ENCODE measurements around the gene KEAP1. TPM values are rescaled to one million over a fixed set of nuclear protein-coding genes. Genes with fewer than 3 reads are reported as not detected.

The KEAP1 gene
- total and polyA plus RNA-seq, 9 of the 15 experiments (the other 6 are each of a cell fraction or from before 2014, with no cell fraction given): 2.1 to 95.6 (median 64.3) TPM

- CTCF ChIA-PET (ENCODE audit: low intra/inter-chr PET ratio): no interaction called here
- TF ChIP-seq ZNF3 (CRISPR knock-in tag; IDR thresholded peaks at IDR 0.05): peak; percentile 84
- TF ChIP-seq, protein P1, sequence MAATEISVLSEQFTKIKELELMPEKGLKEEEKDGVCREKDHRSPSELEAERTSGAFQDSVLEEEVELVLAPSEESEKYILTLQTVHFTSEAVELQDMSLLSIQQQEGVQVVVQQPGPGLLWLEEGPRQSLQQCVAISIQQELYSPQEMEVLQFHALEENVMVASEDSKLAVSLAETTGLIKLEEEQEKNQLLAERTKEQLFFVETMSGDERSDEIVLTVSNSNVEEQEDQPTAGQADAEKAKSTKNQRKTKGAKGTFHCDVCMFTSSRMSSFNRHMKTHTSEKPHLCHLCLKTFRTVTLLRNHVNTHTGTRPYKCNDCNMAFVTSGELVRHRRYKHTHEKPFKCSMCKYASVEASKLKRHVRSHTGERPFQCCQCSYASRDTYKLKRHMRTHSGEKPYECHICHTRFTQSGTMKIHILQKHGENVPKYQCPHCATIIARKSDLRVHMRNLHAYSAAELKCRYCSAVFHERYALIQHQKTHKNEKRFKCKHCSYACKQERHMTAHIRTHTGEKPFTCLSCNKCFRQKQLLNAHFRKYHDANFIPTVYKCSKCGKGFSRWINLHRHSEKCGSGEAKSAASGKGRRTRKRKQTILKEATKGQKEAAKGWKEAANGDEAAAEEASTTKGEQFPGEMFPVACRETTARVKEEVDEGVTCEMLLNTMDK (IDR thresholded peaks at IDR 0.05; ENCODE audit: borderline replicate concordance, insufficient read depth, low read depth, low read length, poor library complexity, severe bottlenecking): no peak
- TF ChIP-seq BDP1 (IDR thresholded peaks at IDR 0.05; ENCODE audit: insufficient read depth, insufficient read length): no peak
- TF ChIP-seq ZNF740 (CRISPR knock-in tag; IDR thresholded peaks at IDR 0.05): peak; percentile 63; the same call in 1 of the 2 replicates
- TF ChIP-seq ZNF740 (tag; IDR thresholded peaks at IDR 0.05): 0 out of 4 replicates have a peak, but pooled peaks of 1 of the 2 experiments have one; percentile 25
- TF ChIP-seq, protein P2, sequence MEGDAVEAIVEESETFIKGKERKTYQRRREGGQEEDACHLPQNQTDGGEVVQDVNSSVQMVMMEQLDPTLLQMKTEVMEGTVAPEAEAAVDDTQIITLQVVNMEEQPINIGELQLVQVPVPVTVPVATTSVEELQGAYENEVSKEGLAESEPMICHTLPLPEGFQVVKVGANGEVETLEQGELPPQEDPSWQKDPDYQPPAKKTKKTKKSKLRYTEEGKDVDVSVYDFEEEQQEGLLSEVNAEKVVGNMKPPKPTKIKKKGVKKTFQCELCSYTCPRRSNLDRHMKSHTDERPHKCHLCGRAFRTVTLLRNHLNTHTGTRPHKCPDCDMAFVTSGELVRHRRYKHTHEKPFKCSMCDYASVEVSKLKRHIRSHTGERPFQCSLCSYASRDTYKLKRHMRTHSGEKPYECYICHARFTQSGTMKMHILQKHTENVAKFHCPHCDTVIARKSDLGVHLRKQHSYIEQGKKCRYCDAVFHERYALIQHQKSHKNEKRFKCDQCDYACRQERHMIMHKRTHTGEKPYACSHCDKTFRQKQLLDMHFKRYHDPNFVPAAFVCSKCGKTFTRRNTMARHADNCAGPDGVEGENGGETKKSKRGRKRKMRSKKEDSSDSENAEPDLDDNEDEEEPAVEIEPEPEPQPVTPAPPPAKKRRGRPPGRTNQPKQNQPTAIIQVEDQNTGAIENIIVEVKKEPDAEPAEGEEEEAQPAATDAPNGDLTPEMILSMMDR (IDR thresholded peaks at IDR 0.05 in 2 of 3, conservative IDR thresholded peaks at IDR 0.05 in 1 of 3; ENCODE audit: insufficient read depth in 2 of 3, low read depth in 1 of 3, low read length in 3 of 3): peak in 1 of 3 experiments; percentile 17; a peak in 2 of 6 replicates
- TF ChIP-seq RAD21 (CRISPR knock-in tag; conservative IDR thresholded peaks at IDR 0.05 in 1 of 2, IDR thresholded peaks at IDR 0.05 in 1 of 2): peak in 1 of 2 experiments; percentile 27; a peak in 2 of 4 replicates
- TF ChIP-seq POLR2G (IDR thresholded peaks at IDR 0.05; ENCODE audit: low read depth, low read length): peak; percentile 74
- TF ChIP-seq MNT (conservative IDR thresholded peaks at IDR 0.05): no peak
- peak; percentile 19 for FAIRE-seq
- Histone ChIP-seq H2AFZ (ENCODE audit: low read depth, low read length) (no peak overlapping the region), H3K27ac (ENCODE audit: extremely low read depth, low read depth, low read length) (no peak overlapping the region), H3K4me3 (no peak overlapping the region), H3K27me3 (ENCODE audit: control insufficient read depth in 2 of 2, insufficient read depth in 2 of 2, low read length in 2 of 2) (no peaks in the 10 kb centered on the region), H4K20me1 (replicated peaks; ENCODE audit: control insufficient read depth, insufficient read depth, low read length) (peaks cover 11% of the 10 kb centered on the region), H3K4me2 (ENCODE audit: insufficient read depth, low read length) (no peak overlapping the region), H3K9me1 (ENCODE audit: control insufficient read depth, insufficient read depth, low read length) (no peaks in the 10 kb centered on the region), H3K9me3 (replicated peaks; ENCODE audit: control insufficient read depth, insufficient read depth, low read depth, low read length) (peaks cover 3% of the 10 kb centered on the region), H3K4me1 (replicated peaks in 1 of 2; ENCODE audit: control insufficient read depth in 2 of 2, insufficient read depth in 2 of 2, low read length in 2 of 2) (peaks cover 0 to 24% of the 10 kb centered on the region in 2 experiments; a peak in 2 of 5 replicates), H3K79me2 (ENCODE audit: control insufficient read depth, insufficient read depth, low read length) (peaks cover 7% of the 10 kb centered on the region), H3K9ac (ENCODE audit: insufficient read depth in 1 of 2, low read depth in 2 of 2, low read length in 2 of 2) (no peak overlapping the region), H3K36me3 (ENCODE audit: control insufficient read depth, insufficient read depth, low read length) (peaks cover 90% of the 10 kb centered on the region)
- 86% methylated on average over 11 of the region's 12 CpGs for WGBS (ENCODE audit: insufficient coverage, low coverage, missing lambda C conversion rate)
- ATAC-seq: no peak; the same call in 2 of the 3 replicates
- DNase-seq (ENCODE audit: extremely low read depth in 1 of 4, low spot score in 3 of 4): no peak
- no TSS peak for BruUV-seq (replicated peaks)
- intact Hi-C loops (cut with micrococcal nuclease): no loop called here
- in situ Hi-C loops (cut with MboI): no loop called here
- POLR2A ChIA-PET: interaction anchor here (1.3 to 2.0 kb wide), 3 partner anchors 9 to 18 kb away, joined by 6 to 10 read pairs (median 7); no protein-coding TSS in a partner anchor
These were observed 48.6 kb upstream of the KEAP1 start for GRCh38 chr19:10551698-10552301.

Data from K562 (cell line).